ENCODE results near the gene FERMT3. TPM values are rescaled to one million over a fixed set of nuclear protein-coding genes. Genes with fewer than 3 reads are reported as not detected.

Gene FERMT3
- total and polyA plus RNA-seq, 2 of the 13 experiments (the other 11 are each of a cell fraction or from before 2014, with no cell fraction given), result 0.29 TPM; not detected in 1

GRCh38 chr11:64246871-64247728, 40.6 kb downstream of the FERMT3 start, which contains the start of gene PPP1R14B (continued):
- TF ChIP-seq RBAK (CRISPR knock-in tag; IDR thresholded peaks at IDR 0.05), result no peak
- no peak for TF ChIP-seq GATAD1 (CRISPR knock-in tag; IDR thresholded peaks at IDR 0.05)
- no peak for TF ChIP-seq SNAI1 (CRISPR knock-in tag; IDR thresholded peaks at IDR 0.05; ENCODE audit: borderline replicate concordance)
- TF ChIP-seq PAWR (CRISPR knock-in tag; IDR thresholded peaks at IDR 0.05; ENCODE audit: borderline replicate concordance), result 0 out of 2 replicates have a peak, but pooled peaks have one; percentile 23
- TF ChIP-seq ZNF720 (CRISPR knock-in tag; IDR thresholded peaks at IDR 0.05), result no peak
- no peak for TF ChIP-seq FOSL2 (CRISPR knock-in tag; IDR thresholded peaks at IDR 0.05)
- peak; percentile 57; the same call in 1 of the 2 replicates for TF ChIP-seq ZNF607 (CRISPR knock-in tag; IDR thresholded peaks at IDR 0.05; ENCODE audit: borderline replicate concordance)
- no peak for TF ChIP-seq NCOA1 (CRISPR knock-in tag; IDR thresholded peaks at IDR 0.05)
- TF ChIP-seq JUN (CRISPR knock-in tag; IDR thresholded peaks at IDR 0.05), result no peak
- TF ChIP-seq ZNF382 (CRISPR knock-in tag; IDR thresholded peaks at IDR 0.05; ENCODE audit: borderline replicate concordance), result no peak
- TF ChIP-seq, protein P1, sequence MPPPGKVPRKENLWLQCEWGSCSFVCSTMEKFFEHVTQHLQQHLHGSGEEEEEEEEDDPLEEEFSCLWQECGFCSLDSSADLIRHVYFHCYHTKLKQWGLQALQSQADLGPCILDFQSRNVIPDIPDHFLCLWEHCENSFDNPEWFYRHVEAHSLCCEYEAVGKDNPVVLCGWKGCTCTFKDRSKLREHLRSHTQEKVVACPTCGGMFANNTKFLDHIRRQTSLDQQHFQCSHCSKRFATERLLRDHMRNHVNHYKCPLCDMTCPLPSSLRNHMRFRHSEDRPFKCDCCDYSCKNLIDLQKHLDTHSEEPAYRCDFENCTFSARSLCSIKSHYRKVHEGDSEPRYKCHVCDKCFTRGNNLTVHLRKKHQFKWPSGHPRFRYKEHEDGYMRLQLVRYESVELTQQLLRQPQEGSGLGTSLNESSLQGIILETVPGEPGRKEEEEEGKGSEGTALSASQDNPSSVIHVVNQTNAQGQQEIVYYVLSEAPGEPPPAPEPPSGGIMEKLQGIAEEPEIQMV (CRISPR knock-in tag; IDR thresholded peaks at IDR 0.05; ENCODE audit: low read depth), result 0 out of 2 replicates have a peak, but pooled peaks have one; percentile 41
- TF ChIP-seq, protein P2, sequence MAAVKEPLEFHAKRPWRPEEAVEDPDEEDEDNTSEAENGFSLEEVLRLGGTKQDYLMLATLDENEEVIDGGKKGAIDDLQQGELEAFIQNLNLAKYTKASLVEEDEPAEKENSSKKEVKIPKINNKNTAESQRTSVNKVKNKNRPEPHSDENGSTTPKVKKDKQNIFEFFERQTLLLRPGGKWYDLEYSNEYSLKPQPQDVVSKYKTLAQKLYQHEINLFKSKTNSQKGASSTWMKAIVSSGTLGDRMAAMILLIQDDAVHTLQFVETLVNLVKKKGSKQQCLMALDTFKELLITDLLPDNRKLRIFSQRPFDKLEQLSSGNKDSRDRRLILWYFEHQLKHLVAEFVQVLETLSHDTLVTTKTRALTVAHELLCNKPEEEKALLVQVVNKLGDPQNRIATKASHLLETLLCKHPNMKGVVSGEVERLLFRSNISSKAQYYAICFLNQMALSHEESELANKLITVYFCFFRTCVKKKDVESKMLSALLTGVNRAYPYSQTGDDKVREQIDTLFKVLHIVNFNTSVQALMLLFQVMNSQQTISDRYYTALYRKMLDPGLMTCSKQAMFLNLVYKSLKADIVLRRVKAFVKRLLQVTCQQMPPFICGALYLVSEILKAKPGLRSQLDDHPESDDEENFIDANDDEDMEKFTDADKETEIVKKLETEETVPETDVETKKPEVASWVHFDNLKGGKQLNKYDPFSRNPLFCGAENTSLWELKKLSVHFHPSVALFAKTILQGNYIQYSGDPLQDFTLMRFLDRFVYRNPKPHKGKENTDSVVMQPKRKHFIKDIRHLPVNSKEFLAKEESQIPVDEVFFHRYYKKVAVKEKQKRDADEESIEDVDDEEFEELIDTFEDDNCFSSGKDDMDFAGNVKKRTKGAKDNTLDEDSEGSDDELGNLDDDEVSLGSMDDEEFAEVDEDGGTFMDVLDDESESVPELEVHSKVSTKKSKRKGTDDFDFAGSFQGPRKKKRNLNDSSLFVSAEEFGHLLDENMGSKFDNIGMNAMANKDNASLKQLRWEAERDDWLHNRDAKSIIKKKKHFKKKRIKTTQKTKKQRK (IDR thresholded peaks at IDR 0.05; ENCODE audit: low read length), result no peak
- no peak for TF ChIP-seq RFXAP (CRISPR knock-in tag; IDR thresholded peaks at IDR 0.05; ENCODE audit: borderline replicate concordance)
- TF ChIP-seq HDAC2 (CRISPR knock-in tag; IDR thresholded peaks at IDR 0.05), result peak; percentile 59; the same call in 1 of the 2 replicates
- no peak; the same call in 1 of the 2 replicates for TF ChIP-seq KDM3A (CRISPR knock-in tag; IDR thresholded peaks at IDR 0.05; ENCODE audit: low read depth)
- 0 out of 2 replicates have a peak, but pooled peaks have one; percentile 43 for TF ChIP-seq DNMT1 (CRISPR knock-in tag; IDR thresholded peaks at IDR 0.05)
- TF ChIP-seq ZXDC (CRISPR knock-in tag; IDR thresholded peaks at IDR 0.05), result no peak
- no peak for TF ChIP-seq ZBTB37 (CRISPR knock-in tag; IDR thresholded peaks at IDR 0.05)
